Spleen (tissue), 11 donors: ENCODE results near the gene SLC26A1. TPM values are rescaled to one million over a fixed set of nuclear protein-coding genes. Genes with fewer than 3 reads are reported as not detected.
A peak's percentile ranks its signal among the peaks of the same experiment; 100 is the strongest.

ENCODE experiments used
- DNase-seq: peaks from one replicate; pipeline ENCODE4 v3.0.0-alpha.2; 2020
- H3K27ac ChIP-seq, 8 donors: fragments of 200-600 bp; sonication (generic) in 7 of 8; 1 replicate in 4 of 8; 2 replicates in 4 of 8; pipeline versions ENCODE4 v1.5.0 to v1.8.0; 2016 to 2021; ENCODE audit warnings: inconsistent platforms in 4 of 8, mild to moderate bottlenecking in 4 of 8, moderate library complexity in 1 of 8
- H3K27me3 ChIP-seq, 7 donors: fragments of 200-600 bp; sonication (generic) in 6 of 7; replicated peaks in 1 of 7; 1 replicate in 4 of 7; 2 replicates in 3 of 7; pipeline versions ENCODE4 v1.5.0 to v1.8.0; 2016 to 2021; ENCODE audit warnings: inconsistent platforms in 3 of 7, mild to moderate bottlenecking in 1 of 7
- H3K36me3 ChIP-seq, 6 donors: fragments of 200-600 bp; sonication (generic) in 5 of 6; 1 replicate in 4 of 6; 2 replicates in 2 of 6; pipeline versions ENCODE4 v1.5.0 to v1.8.0; 2016 to 2021; ENCODE audit warnings: inconsistent platforms in 2 of 6
- H3K4me1 ChIP-seq, 6 donors: fragments of 200-600 bp; sonication (generic) in 5 of 6; 1 replicate in 3 of 6; 2 replicates in 3 of 6; pipeline versions ENCODE4 v1.5.0 to v1.8.0; 2016 to 2021; ENCODE audit warnings: inconsistent platforms in 3 of 6
- H3K4me3 ChIP-seq, 8 donors: fragments of 200-600 bp; sonication (generic) in 7 of 8; 1 replicate in 4 of 8; 2 replicates in 4 of 8; pipeline versions ENCODE4 v1.5.0 to v1.8.0; 2016 to 2021; ENCODE audit warnings: inconsistent platforms in 4 of 8, mild to moderate bottlenecking in 4 of 8, moderate library complexity in 2 of 8
- H3K9me3 ChIP-seq, 8 donors: fragments of 200-600 bp; sonication (generic) in 7 of 8; 1 replicate in 4 of 8; 2 replicates in 4 of 8; pipeline versions ENCODE4 v1.5.0 to v1.8.0; 2016 to 2021; ENCODE audit warnings: inconsistent platforms in 4 of 8
- CTCF ChIP-seq, 11 experiments: fragments of 200-600 bp in 7 of 11; fragments of 450-650 bp in 4 of 11; sonication (generic) in 4 of 11; IDR thresholded peaks in 8 of 11; conservative IDR thresholded peaks in 3 of 11; 1 replicate in 7 of 11; 2 replicates in 4 of 11; pipeline versions ENCODE4 v1.4.0 to v1.8.0; 2016 to 2021; ENCODE audit warnings: antibody characterized with exemption in 11 of 11, inconsistent platforms in 4 of 11, mild to moderate bottlenecking in 1 of 11
- POLR2A ChIP-seq, 3 donors: fragments of 450-650 bp; IDR thresholded peaks; one replicate each; pipeline ENCODE4 v1.5.1; 2017; ENCODE audit warnings: antibody characterized with exemption in 3 of 3, mild to moderate bottlenecking in 1 of 3
- POLR2AphosphoS5 ChIP-seq, 3 donors: sonication (generic); formaldehyde crosslinking; IDR thresholded peaks; one replicate each; pipeline ENCODE4 v1.5.1; 2017; ENCODE audit warnings: antibody characterized with exemption in 3 of 3
- WGBS, 5 donors: extraction: QIAGEN DNeasy Blood & Tissue Kit in 3 of 5; methylation state at CpG; one replicate each; pipeline versions ENCODE4 v1.1.5 to v1.1.7; 2013 to 2018; 5-methylcytosine and 5-hydroxymethylcytosine counted together
- intact Hi-C: fragments of 100-400 bp; cut with DNase I; formaldehyde crosslinking; loops from one replicate; pipeline ENCODE4 v1.15.0; 2023; ENCODE audit warnings: low total_unique reads
- polyA plus RNA-seq, 3 donors: library from polyadenylated mRNA; stranded (reverse); fragments of 200-250 nt; gene quantifications; one replicate each; pipeline ENCODE4 v1.2.1, GENCODE V29; 2013
- total RNA-seq, 7 donors: library from RNA; depleted of rRNA in 3 of 7; stranded (reverse); fragments of >200 nt in 3 of 7; fragmentation: NEBNext Ultra II Directional in 4 of 7; extraction: Animal tissue kit (Norgen Biotek cat#: 25700) in 4 of 7; gene quantifications; one replicate each; pipeline versions ENCODE4 v1.1.0 to v1.2.1, GENCODE V29; 2016 to 2021
- donor health status: healthy with polysubstance abuse.
- donor health status: DM: no; HTN: no; CAD: no; lungs with moderate emphysema.
- donor health status: DM: no; HTN: no; CAD: no.
- donor health status: Bipolar disorder and iron deficiency.
- donor health status: healthy.
- donor health status: DM: no; HTN: no; CAD: no.
- donor health status: DM: yes; HTN: yes; CAD: no.

SLC26A1 gene
- total and polyA plus RNA-seq, 10 donors: 0.07 to 0.68 (median 0.24) TPM; not detected in 1

- H3K4me3 ChIP-seq: no peak overlapping the region
- no peaks in the 10 kb centered on the region for H3K27me3 ChIP-seq
- WGBS, 5 donors: 92 to 97% (median 94%) methylated on average over 14 to 17 of the region's 17 CpGs
- intact Hi-C loops: no loop called here
- H3K4me1 ChIP-seq: no peaks in the 10 kb centered on the region
- peaks cover 0 to 100% (median 62%) of the 10 kb centered on the region in 6 donors for H3K36me3 ChIP-seq
- no peak for TF ChIP-seq POLR2A (IDR thresholded peaks at IDR 0.05)
- TF ChIP-seq POLR2AphosphoS5 (IDR thresholded peaks at IDR 0.05): peak in 1 of 3 donors; percentile 24
- H3K27ac ChIP-seq: no peak overlapping the region
- H3K9me3 ChIP-seq: no peaks in the 10 kb centered on the region
- DNase-seq: no peak
Observed at GRCh38 chr4:958314-958665, 34.9 kb downstream of the SLC26A1 start.

DNA sequence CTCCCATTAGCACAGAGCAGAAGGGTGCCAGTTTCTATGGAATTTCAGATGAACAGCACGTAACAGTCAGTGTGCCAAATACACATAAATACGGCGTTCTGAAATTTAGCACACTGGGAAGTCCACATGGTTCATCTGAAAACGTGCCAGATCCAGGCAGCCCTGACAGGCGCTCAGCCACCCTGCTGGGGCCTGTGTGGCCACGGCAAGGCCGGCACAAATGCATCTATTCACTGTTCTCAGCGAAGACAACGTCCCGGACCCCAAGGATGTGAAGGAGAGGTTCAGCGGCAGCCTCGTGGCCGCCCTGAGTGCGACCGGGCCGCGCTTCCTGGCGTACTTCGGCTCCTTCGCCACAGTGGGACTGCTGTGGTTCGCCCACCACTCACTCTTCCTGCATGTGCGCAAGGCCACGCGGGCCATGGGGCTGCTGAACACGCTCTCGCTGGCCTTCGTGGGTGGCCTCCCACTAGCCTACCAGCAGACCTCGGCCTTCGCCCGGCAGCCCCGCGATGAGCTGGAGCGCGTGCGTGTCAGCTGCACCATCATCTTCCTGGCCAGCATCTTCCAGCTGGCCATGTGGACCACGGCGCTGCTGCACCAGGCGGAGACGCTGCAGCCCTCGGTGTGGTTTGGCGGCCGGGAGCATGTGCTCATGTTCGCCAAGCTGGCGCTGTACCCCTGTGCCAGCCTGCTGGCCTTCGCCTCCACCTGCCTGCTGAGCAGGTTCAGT lies 35.5 kb downstream of the SLC26A1 start:
- Histone ChIP-seq H3K27ac (no peak overlapping the region), H3K4me3 (no peak overlapping the region), H3K27me3 (no peaks in the 10 kb centered on the region), H3K36me3 (peaks cover 0 to 100% (median 60%) of the 10 kb centered on the region in 6 donors), H3K9me3 (no peaks in the 10 kb centered on the region), H3K4me1 (no peaks in the 10 kb centered on the region)
- DNase-seq: peak; percentile 74
- WGBS, 5 donors: 93 to 97% (median 95%) methylated on average over 36 to 45 of the region's 45 CpGs
- no peak for TF ChIP-seq CTCF (IDR thresholded peaks at IDR 0.05 in 8 of 11, conservative IDR thresholded peaks at IDR 0.05 in 3 of 11)
- peak in 1 of 3 donors; percentile 70 for TF ChIP-seq POLR2AphosphoS5 (IDR thresholded peaks at IDR 0.05)
- intact Hi-C loops: no loop called here

DNA sequence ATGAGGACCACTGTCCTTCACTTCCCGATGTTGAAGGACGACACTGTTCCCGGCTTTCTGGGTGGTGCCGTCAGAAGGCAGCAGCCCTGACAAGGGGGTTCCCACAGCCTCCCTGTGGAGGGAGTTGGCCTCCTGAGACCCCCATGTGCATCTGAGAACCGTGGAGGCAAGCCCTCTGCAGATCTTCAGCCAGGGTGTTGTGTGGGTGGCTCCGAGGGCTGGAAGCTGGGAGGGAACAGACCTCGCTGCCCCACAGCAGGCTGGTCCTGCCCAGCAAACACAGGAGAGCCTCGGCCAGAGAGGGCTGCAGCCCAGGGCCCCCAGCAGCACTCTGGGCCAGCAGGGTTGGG lies 36.0 kb downstream of the SLC26A1 start:
- Histone ChIP-seq H3K4me3 (no peak overlapping the region), H3K9me3 (no peaks in the 10 kb centered on the region), H3K27ac (no peak overlapping the region), H3K36me3 (peaks cover 0 to 98% (median 55%) of the 10 kb centered on the region in 6 donors), H3K4me1 (no peaks in the 10 kb centered on the region), H3K27me3 (no peaks in the 10 kb centered on the region)
- intact Hi-C loops: no loop called here
- DNase-seq: peak; percentile 56
- TF ChIP-seq POLR2AphosphoS5 (IDR thresholded peaks at IDR 0.05) (no peak), CTCF (IDR thresholded peaks at IDR 0.05 in 8 of 11, conservative IDR thresholded peaks at IDR 0.05 in 3 of 11) (no peak), POLR2A (IDR thresholded peaks at IDR 0.05) (no peak)
- WGBS, 5 donors: 72 to 88% (median 78%) methylated on average over 5 to 8 of the region's 8 CpGs

DNA sequence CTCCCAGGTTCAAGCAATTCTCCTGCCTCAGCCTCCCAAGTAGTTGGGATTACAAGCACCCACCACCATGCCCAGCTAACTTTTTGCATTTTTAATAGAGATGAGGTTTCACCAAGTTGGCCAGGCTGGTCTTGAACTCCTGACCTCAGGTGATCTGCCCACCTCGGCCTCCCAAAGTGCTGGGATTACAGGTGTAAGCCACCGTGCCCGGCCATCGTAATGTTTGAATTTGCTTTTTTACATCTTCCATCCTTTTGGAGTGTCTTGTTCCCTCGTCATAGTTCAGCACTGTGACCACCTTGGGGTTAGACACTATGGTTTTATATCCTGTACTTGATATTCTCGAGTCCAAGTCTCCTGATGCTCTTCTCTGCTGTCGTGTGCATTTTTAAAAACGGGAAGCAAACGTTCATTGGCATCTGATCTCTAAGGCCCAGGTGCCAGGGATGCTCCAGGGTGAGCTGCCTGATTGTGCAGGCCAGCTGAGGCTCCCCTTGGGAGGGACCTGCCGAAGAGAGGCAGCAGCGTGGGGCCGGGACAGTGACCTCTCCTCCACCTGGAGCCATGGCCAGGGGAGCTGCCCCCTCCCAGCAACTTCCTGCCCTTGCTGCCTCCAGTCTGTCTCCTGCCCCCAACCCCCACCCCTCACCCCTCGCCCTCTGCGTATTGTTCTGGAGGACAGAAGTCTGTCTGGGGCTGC lies 36.5 kb downstream of the SLC26A1 start:
- Histone ChIP-seq H3K4me1 (no peaks in the 10 kb centered on the region), H3K9me3 (no peaks in the 10 kb centered on the region), H3K27me3 (no peaks in the 10 kb centered on the region), H3K27ac (no peak overlapping the region), H3K4me3 (no peak overlapping the region), H3K36me3 (peaks cover 0 to 98% (median 52%) of the 10 kb centered on the region in 6 donors)
- DNase-seq: no peak
- 80 to 89% (median 83%) methylated on average over 13 to 14 of the region's 14 CpGs for WGBS, 5 donors
- intact Hi-C loops: no loop called here
- TF ChIP-seq POLR2A (IDR thresholded peaks at IDR 0.05) (no peak), CTCF (IDR thresholded peaks at IDR 0.05 in 8 of 11, conservative IDR thresholded peaks at IDR 0.05 in 3 of 11) (no peak), POLR2AphosphoS5 (IDR thresholded peaks at IDR 0.05) (no peak)
